ENCODE data around the gene GPATCH1. TPM values are rescaled to one million over a fixed set of nuclear protein-coding genes. Genes with fewer than 3 reads are reported as not detected.

GPATCH1 gene
- total and polyA plus RNA-seq, 2 of the 8 experiments (the other 6 are each of a cell fraction or from before 2014, with no cell fraction given) = 4.3 to 8.2 TPM

GRCh38 chr19:33157906-33158305 is 76.9 kb downstream of the GPATCH1 start:
- WGBS, 2 experiments (ENCODE audit: extremely low coverage in 1 of 2, insufficient coverage in 1 of 2, insufficient read length in 1 of 2, insufficient replicate concordance in 2 of 2, low coverage in 1 of 2, low lambda C conversion rate in 2 of 2, missing lambda C conversion rate in 1 of 2) = 89% methylated on average over 3 of the region's 3 CpGs; no CpG with 5 or more reads in 1 of the 2 experiments
- H3K79me2 ChIP-seq (ENCODE audit: control insufficient read depth in 1 of 2, insufficient read depth in 2 of 2, low read length in 2 of 2) = no peaks in the 10 kb centered on the region
- H3K23ac ChIP-seq (ENCODE audit: insufficient read length) = no peak overlapping the region
- ChIA-PET CTCF (ENCODE audit: partially characterized antibody) (interaction anchor here (0.6 to 3.8 kb wide), 4 partner anchors 11 to 77 kb away, joined by 3 to 12 read pairs (median 8); no protein-coding TSS in a partner anchor), POLR2A (ENCODE audit: partially characterized antibody) (interaction anchor here (1.1 to 3.5 kb wide), 2 partner anchors 19 to 23 kb away, joined by 3 to 15 read pairs; no protein-coding TSS in a partner anchor)
- 0 out of 2 replicates have a peak, but pooled peaks cover 2% of the 10 kb centered on the region for H3K23me2 ChIP-seq (ENCODE audit: low read depth, low read length)
- no peak overlapping the region for H2AFZ ChIP-seq (ENCODE audit: low read length)
- H2BK15ac ChIP-seq (ENCODE audit: low read length) = no peak overlapping the region
- H3K36me3 ChIP-seq (ENCODE audit: control insufficient read depth in 2 of 4, insufficient read depth in 4 of 4, low read length in 3 of 4) = no peaks in the 10 kb centered on the region
- DNase-seq (ENCODE audit: low read depth in 1 of 2, low spot score in 2 of 2) (no peak), FAIRE-seq (no peak)
- H3K79me1 ChIP-seq (ENCODE audit: low read depth, low read length) = no peaks in the 10 kb centered on the region
- no peak overlapping the region for H2BK5ac ChIP-seq (ENCODE audit: low read depth, low read length)
- H3K27me3 ChIP-seq (replicated peaks in 1 of 4; ENCODE audit: control insufficient read depth in 3 of 4, extremely low read depth in 1 of 4, insufficient read depth in 3 of 4, low read length in 3 of 4) = no peaks in the 10 kb centered on the region
- no peak for TF ChIP-seq ATF3 (IDR thresholded peaks at IDR 0.05; ENCODE audit: insufficient read depth, low read depth, low read length)
- no peak for TF ChIP-seq BCL11A (IDR thresholded peaks at IDR 0.05; ENCODE audit: low read depth in 2 of 2, low read length in 2 of 2)
- no peak for TF ChIP-seq JUND (IDR thresholded peaks at IDR 0.05; ENCODE audit: low read length)
- no peak overlapping the region for H2BK120ac ChIP-seq (replicated peaks; ENCODE audit: low read depth, low read length)
- H3K4me1 ChIP-seq (replicated peaks in 1 of 4; ENCODE audit: control insufficient read depth in 3 of 4, insufficient read depth in 4 of 4, low read length in 3 of 4) = no peaks in the 10 kb centered on the region
- H2BK20ac ChIP-seq (ENCODE audit: low read length) = no peak overlapping the region
- no peak overlapping the region for H3K14ac ChIP-seq (ENCODE audit: insufficient read length)
- H3K56ac ChIP-seq (replicated peaks; ENCODE audit: insufficient read length, low read depth, low read length) = no peak overlapping the region
- H3K27ac ChIP-seq (ENCODE audit: low read depth, low read length) = no peak overlapping the region
- H3K4me2 ChIP-seq (ENCODE audit: insufficient read depth in 1 of 2, low read depth in 2 of 2, low read length in 2 of 2) = no peak overlapping the region
- no peak overlapping the region for H3K9ac ChIP-seq (replicated peaks in 1 of 4; ENCODE audit: extremely low read depth in 1 of 4, low read depth in 3 of 4, low read length in 3 of 4)
- H3K4me3 ChIP-seq (ENCODE audit: extremely low read depth in 1 of 4, insufficient read depth in 2 of 4, low read depth in 3 of 4, low read length in 4 of 4) = no peak overlapping the region
- no peak overlapping the region; the same call in 1 of the 2 replicates for H4K8ac ChIP-seq (ENCODE audit: extremely low read depth, insufficient read depth, low read length)
- H4K5ac ChIP-seq (ENCODE audit: insufficient read length, low read depth, low read length) = no peak overlapping the region
- H3K18ac ChIP-seq (ENCODE audit: extremely low read depth, low read length) = no peak overlapping the region
- peaks cover 0 to 5% of the 10 kb centered on the region in 2 experiments; a peak in 1 of 4 replicates for H3K9me3 ChIP-seq (ENCODE audit: insufficient read depth in 2 of 2, low read depth in 1 of 2, low read length in 1 of 2)
- no peak overlapping the region for H4K91ac ChIP-seq (replicated peaks; ENCODE audit: insufficient read length, low read length)
- no peak overlapping the region for H2AK5ac ChIP-seq (ENCODE audit: low read depth, low read length)
- no peak overlapping the region for H3K4ac ChIP-seq (replicated peaks; ENCODE audit: insufficient read length, low read depth, low read length)
- H2BK12ac ChIP-seq (ENCODE audit: low read depth, low read length) = no peak overlapping the region
- H4K20me1 ChIP-seq (replicated peaks in 1 of 2; ENCODE audit: control insufficient read depth in 1 of 2, insufficient read depth in 2 of 2, low read length in 2 of 2) = no peaks in the 10 kb centered on the region
